ENCODE data around the gene RBPJ.

GRCh38 chr4:26299254-26299882 is 21.4 kb upstream of the RBPJ start:
- no peak for TF ChIP-seq CTCF (conservative IDR thresholded peaks at IDR 0.05; ENCODE audit: low read depth, low read length)
- no peak for TF ChIP-seq EZH2 (IDR thresholded peaks at IDR 0.05; ENCODE audit: borderline replicate concordance, low read depth, low read length, poor library complexity, severe bottlenecking)
